ENCODE results near the gene OR10A3.

DNA sequence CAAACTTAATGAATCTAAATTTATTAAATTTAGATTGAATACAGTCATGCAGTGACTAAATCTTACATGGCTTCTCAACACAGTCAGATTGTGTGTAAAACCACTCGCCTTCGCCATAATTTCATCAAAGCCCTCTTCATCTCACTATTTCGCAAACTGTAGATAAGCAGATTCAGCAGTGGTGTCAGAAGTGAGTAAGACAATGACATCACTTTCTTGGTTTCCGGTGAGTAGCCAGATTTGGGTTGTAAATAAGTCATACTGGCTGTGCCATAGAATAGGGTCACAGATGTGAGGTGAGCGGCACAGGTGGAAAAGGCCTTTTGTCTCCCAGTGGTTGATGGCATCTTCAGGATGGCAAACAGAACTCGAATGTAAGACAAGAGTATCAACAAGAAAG, 13.9 kb downstream of the OR10A3 start:
- TF ChIP-seq CTCF (conservative IDR thresholded peaks at IDR 0.05; ENCODE audit: low read depth, low read length) (no peak), EZH2 (IDR thresholded peaks at IDR 0.05; ENCODE audit: borderline replicate concordance, low read depth, low read length, poor library complexity, severe bottlenecking) (no peak)

Measured in A673 (cell line).